Astrocyte of the hippocampus (primary cell): ENCODE measurements around the gene DRC1.
A peak's percentile ranks its signal among the peaks of the same experiment; 100 is the strongest.
"Not testable (repeated sequence)": the region's sequence is repeated elsewhere in the genome, so short reads cannot be mapped to it uniquely, and the experiment has no call there.

Experiments
- DNase-seq: peaks from one replicate; pipeline ENCODE4 v3.0.0; 2011; ENCODE audit warnings: low read depth, low spot score

DRC1 gene

GRCh38 chr2:26401739-26402541 lies at the start of gene DRC1:
TSS of gene DRC1 (plus strand) at chr2:26401920. CDS start at chr2:26401990, 70 bp downstream.
- DNase-seq, result peak; percentile 94

- peak; percentile 29 for DNase-seq
Measured at GRCh38 chr2:26352892-26353291, 48.8 kb upstream of the DRC1 start.

- DNase-seq, result not testable (repeated sequence)
Measured at GRCh38 chr2:26354469-26354868, 47.3 kb upstream of the DRC1 start.

- peak; percentile 90 for DNase-seq
Measured at GRCh38 chr2:26355038-26355995, 46.4 kb upstream of the DRC1 start.

- DNase-seq, result no peak
Measured at GRCh38 chr2:26356111-26356510, 45.6 kb upstream of the DRC1 start.

- peak; percentile 28 for DNase-seq
Measured at GRCh38 chr2:26356771-26357170, 44.9 kb upstream of the DRC1 start.

- no peak for DNase-seq
Measured at GRCh38 chr2:26359886-26360473, 41.7 kb upstream of the DRC1 start.

GRCh38 chr2:26363323-26363722 lies 38.4 kb upstream of the DRC1 start:
- DNase-seq, result no peak

- no peak for DNase-seq
Measured at GRCh38 chr2:26363958-26364357, 37.8 kb upstream of the DRC1 start.

- no peak for DNase-seq
Measured at GRCh38 chr2:26364669-26365068, 37.1 kb upstream of the DRC1 start.

- DNase-seq, result no peak
Measured at GRCh38 chr2:26366957-26367356, 34.8 kb upstream of the DRC1 start.

- not testable (repeated sequence) for DNase-seq
Measured at GRCh38 chr2:26369664-26370063, 32.1 kb upstream of the DRC1 start.

GRCh38 chr2:26370909-26371308 lies 30.8 kb upstream of the DRC1 start:
- not testable (repeated sequence) for DNase-seq

- no peak for DNase-seq
Measured at GRCh38 chr2:26376799-26377198, 24.9 kb upstream of the DRC1 start.

GRCh38 chr2:26380281-26380680 lies 21.4 kb upstream of the DRC1 start:
- DNase-seq, result no peak

GRCh38 chr2:26382564-26382963 lies 19.2 kb upstream of the DRC1 start:
- DNase-seq, result no peak

GRCh38 chr2:26384183-26384582 lies 17.5 kb upstream of the DRC1 start:
- no peak for DNase-seq

- no peak for DNase-seq
Measured at GRCh38 chr2:26384597-26384996, 17.1 kb upstream of the DRC1 start.

GRCh38 chr2:26387189-26387588 lies 14.5 kb upstream of the DRC1 start:
- DNase-seq, result no peak

GRCh38 chr2:26394694-26395093 lies 7.0 kb upstream of the DRC1 start:
- peak; percentile 29 for DNase-seq

- DNase-seq, result no peak
Measured at GRCh38 chr2:26395394-26395793, 6.3 kb upstream of the DRC1 start.

- no peak for DNase-seq
Measured at GRCh38 chr2:26396734-26397298, 4.9 kb upstream of the DRC1 start.
